GM08714 (cell line): ENCODE results near the gene NUAK1.
A peak's percentile ranks its signal among the peaks of the same experiment; 100 is the strongest.

Experiments used
- H3K4me3 ChIP-seq: fragments of 200-500 bp; sonication (Bioruptor generic); 2 replicates; pipeline ENCODE4 v1.5.1; 2014; ENCODE audit warnings: mild to moderate bottlenecking, low read length, inconsistent platforms
- ZNF274 ChIP-seq: IDR thresholded peaks from 2 replicates; pipeline ENCODE4 v1.6.1; 2012; ENCODE audit warnings: mild to moderate bottlenecking, low read depth, low read length

Gene NUAK1

GRCh38 chr12:106138633-106139421, at the start of gene NUAK1:
Gene NUAK1, minus strand, starts transcription at chr12:106138954. Its CDS starts 301 bp downstream, at chr12:106138653.
- H3K4me3 ChIP-seq = peak within 1 kb of the TSS; percentile 10
- TF ChIP-seq ZNF274 = no peak

- TF ChIP-seq ZNF274 = no peak
- no peak overlapping the region for H3K4me3 ChIP-seq
These were observed 49.5 kb upstream of the NUAK1 start for GRCh38 chr12:106188256-106188655.

- TF ChIP-seq ZNF274 = no peak
- no peak overlapping the region for H3K4me3 ChIP-seq
These were observed 49.1 kb upstream of the NUAK1 start for GRCh38 chr12:106187842-106188241.

- no peak for TF ChIP-seq ZNF274
- no peak overlapping the region for H3K4me3 ChIP-seq
These were observed 48.5 kb upstream of the NUAK1 start for GRCh38 chr12:106187155-106187789.

- no peak overlapping the region for H3K4me3 ChIP-seq
- no peak for TF ChIP-seq ZNF274
These were observed 45.0 kb upstream of the NUAK1 start for GRCh38 chr12:106183735-106184134.

- TF ChIP-seq ZNF274 = no peak
- H3K4me3 ChIP-seq = no peak overlapping the region
These were observed 42.8 kb upstream of the NUAK1 start for GRCh38 chr12:106181401-106182114.

GRCh38 chr12:106179086-106179485, 40.3 kb upstream of the NUAK1 start:
- no peak for TF ChIP-seq ZNF274
- H3K4me3 ChIP-seq = no peak overlapping the region

- TF ChIP-seq ZNF274 = no peak
- H3K4me3 ChIP-seq = no peak overlapping the region
These were observed 39.8 kb upstream of the NUAK1 start for GRCh38 chr12:106178562-106178961.

GRCh38 chr12:106176560-106176959, 37.8 kb upstream of the NUAK1 start:
- H3K4me3 ChIP-seq = no peak overlapping the region
- TF ChIP-seq ZNF274 = no peak

GRCh38 chr12:106174876-106175275, 36.1 kb upstream of the NUAK1 start:
- no peak overlapping the region for H3K4me3 ChIP-seq
- TF ChIP-seq ZNF274 = no peak

GRCh38 chr12:106173442-106173841, 34.7 kb upstream of the NUAK1 start:
- no peak overlapping the region for H3K4me3 ChIP-seq
- no peak for TF ChIP-seq ZNF274

- H3K4me3 ChIP-seq = no peak overlapping the region
- no peak for TF ChIP-seq ZNF274
These were observed 32.5 kb upstream of the NUAK1 start for GRCh38 chr12:106171117-106171750.

GRCh38 chr12:106170285-106170684, 31.5 kb upstream of the NUAK1 start:
- H3K4me3 ChIP-seq = no peak overlapping the region
- no peak for TF ChIP-seq ZNF274

GRCh38 chr12:106163712-106164111, 25.0 kb upstream of the NUAK1 start:
- TF ChIP-seq ZNF274 = no peak
- no peak overlapping the region for H3K4me3 ChIP-seq
